DOHH2 (cell line): ENCODE data around the gene PPP1R13B.

ENCODE experiments used
- CTCF ChIP-seq: fragments of 200-600 bp; sonication (generic); IDR thresholded peaks from one replicate; pipeline ENCODE4 v1.5.1; 2014; ENCODE audit warnings: antibody characterized with exemption, mild to moderate bottlenecking, low read depth, low read length; ENCODE audit not compliant: poor library complexity, severe bottlenecking
- EZH2phosphoT487 ChIP-seq: fragments of 200-600 bp; sonication (generic); IDR thresholded peaks from 2 replicates; pipeline ENCODE4 v1.6.1; 2017; ENCODE audit warnings: borderline replicate concordance, mild to moderate bottlenecking, antibody characterized with exemption, low read length, moderate library complexity, mixed read lengths

GRCh38 chr14:103699261-103699661 is 148.1 kb downstream of the PPP1R13B start:
- no peak for TF ChIP-seq CTCF
- no peak for TF ChIP-seq EZH2phosphoT487
